ENCODE data around the gene NR3C1. TPM values are rescaled to one million over a fixed set of nuclear protein-coding genes. Genes with fewer than 3 reads are reported as not detected.

The NR3C1 gene
- total RNA-seq, 2 experiments from 2014 or later = 51.2 to 54.0 TPM

DNA sequence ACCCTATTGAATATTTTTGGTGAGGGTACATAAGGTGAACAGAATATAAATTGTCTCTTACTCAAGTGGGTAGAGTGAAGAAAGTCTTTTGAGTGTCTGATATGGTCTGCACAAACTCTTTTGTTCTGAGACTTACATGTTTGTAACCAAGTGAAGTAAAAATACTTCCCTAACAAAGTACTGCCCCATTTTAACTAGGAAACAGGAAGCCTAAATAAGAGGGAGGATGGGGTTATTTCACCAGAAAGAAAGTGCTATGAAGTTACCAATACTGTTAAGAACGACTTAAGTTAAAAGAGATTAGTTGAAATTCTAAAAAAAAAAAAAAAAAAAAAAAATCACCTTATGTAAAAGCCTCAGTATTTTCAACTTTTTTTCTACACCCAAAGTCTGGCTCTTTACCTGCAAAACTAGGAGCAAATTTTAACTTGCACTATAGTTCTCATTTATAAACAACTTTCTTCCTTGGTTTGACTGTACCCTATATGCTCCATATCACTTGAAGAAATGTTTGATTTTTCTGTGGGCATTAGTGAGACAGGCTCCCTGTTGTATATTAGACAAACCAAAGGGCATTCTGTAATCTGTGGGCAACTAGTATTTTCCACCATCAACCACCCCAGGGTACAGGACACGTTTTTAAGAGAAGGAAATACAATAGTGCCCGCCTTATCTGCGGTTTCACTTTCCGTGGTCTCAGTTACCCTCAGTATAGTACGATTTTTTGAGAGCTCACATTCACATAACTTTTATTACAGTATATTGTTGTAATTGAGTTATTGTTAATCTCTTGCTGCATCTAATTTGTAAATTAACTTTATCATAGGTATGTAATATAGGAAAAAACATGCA is 127.7 kb downstream of the NR3C1 start:
- H3K9me3 Mint-ChIP-seq = peaks cover 2% of the 10 kb centered on the region
- no peak overlapping the region for H3K4me3 Mint-ChIP-seq
- no peak for DNase-seq
- H3K27ac Mint-ChIP-seq = no peak overlapping the region
- H3K36me3 Mint-ChIP-seq = peaks cover 19% of the 10 kb centered on the region
- no peaks in the 10 kb centered on the region for H3K27me3 Mint-ChIP-seq
- peaks cover 8% of the 10 kb centered on the region for H3K4me1 Mint-ChIP-seq

DNA sequence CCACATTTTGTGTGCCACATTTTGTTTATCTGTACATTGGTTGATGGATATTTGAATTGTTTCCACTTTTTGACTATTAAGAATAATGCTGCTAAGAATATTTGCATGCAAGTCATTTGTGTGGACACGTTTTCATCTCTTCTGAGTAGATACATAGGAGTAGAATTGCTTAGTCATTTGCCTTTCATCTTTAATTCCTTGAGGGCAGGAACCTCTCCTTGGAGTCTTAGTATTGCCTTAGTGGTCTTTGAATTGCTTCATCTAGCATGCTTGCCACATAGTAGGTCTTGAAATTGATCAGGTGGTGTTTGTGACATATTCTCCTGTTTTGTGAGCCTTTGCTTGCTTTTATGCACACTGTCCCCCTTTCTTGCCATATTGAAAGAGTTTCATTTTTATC is 128.5 kb downstream of the NR3C1 start:
- no peak for DNase-seq
- H3K9me3 Mint-ChIP-seq = peaks cover 3% of the 10 kb centered on the region
- H3K27me3 Mint-ChIP-seq = no peaks in the 10 kb centered on the region
- H3K36me3 Mint-ChIP-seq = peaks cover 18% of the 10 kb centered on the region
- no peak overlapping the region for H3K27ac Mint-ChIP-seq
- H3K4me1 Mint-ChIP-seq = peaks cover 8% of the 10 kb centered on the region
- no peak overlapping the region for H3K4me3 Mint-ChIP-seq

DNA sequence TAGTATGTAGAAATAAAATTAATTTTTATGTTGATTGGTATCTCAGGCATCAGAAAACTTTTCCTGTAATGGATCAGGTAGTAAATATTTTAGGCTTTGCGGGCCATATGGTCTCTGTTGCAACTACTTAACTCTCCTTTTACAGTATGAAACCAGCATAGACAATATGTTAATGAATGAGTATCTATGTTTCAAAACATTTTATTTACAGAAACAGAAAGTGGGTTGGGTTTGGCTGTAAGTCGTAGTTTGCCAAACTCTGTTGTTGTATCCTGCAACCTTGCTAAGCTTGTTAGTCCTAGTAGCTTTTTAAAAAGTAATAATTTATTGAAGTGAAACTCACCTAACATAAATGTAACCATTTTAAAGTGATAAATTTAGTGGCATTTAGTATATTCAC is 132.1 kb downstream of the NR3C1 start:
- H3K27ac Mint-ChIP-seq = no peak overlapping the region
- H3K27me3 Mint-ChIP-seq = no peaks in the 10 kb centered on the region
- H3K4me1 Mint-ChIP-seq = peaks cover 8% of the 10 kb centered on the region
- peaks cover 26% of the 10 kb centered on the region for H3K9me3 Mint-ChIP-seq
- no peak overlapping the region for H3K4me3 Mint-ChIP-seq
- peaks cover 21% of the 10 kb centered on the region for H3K36me3 Mint-ChIP-seq
- DNase-seq = no peak

DNA sequence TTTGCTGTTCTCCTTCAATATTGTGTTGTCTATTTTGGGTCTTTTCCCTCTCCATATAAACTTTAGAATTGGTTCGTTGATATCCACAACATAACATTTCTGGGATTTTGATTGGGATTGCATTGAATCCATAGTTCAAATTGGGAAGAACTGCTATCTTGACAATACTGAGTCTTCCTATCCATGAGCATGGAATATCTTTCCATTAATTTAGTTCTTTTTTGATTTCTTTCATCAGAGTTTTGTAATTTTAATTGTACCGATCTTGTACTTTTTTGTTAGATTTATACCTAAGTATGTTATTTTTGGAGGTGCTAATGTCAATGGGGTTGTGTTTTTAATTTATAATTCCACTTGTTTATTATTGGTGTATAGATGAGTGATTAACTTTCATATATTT is 135.1 kb downstream of the NR3C1 start:
- H3K27me3 Mint-ChIP-seq = no peaks in the 10 kb centered on the region
- H3K9me3 Mint-ChIP-seq = peaks cover 38% of the 10 kb centered on the region
- H3K4me1 Mint-ChIP-seq = no peaks in the 10 kb centered on the region
- peaks cover 17% of the 10 kb centered on the region for H3K36me3 Mint-ChIP-seq
- DNase-seq = no peak
- H3K4me3 Mint-ChIP-seq = no peak overlapping the region
- no peak overlapping the region for H3K27ac Mint-ChIP-seq

DNA sequence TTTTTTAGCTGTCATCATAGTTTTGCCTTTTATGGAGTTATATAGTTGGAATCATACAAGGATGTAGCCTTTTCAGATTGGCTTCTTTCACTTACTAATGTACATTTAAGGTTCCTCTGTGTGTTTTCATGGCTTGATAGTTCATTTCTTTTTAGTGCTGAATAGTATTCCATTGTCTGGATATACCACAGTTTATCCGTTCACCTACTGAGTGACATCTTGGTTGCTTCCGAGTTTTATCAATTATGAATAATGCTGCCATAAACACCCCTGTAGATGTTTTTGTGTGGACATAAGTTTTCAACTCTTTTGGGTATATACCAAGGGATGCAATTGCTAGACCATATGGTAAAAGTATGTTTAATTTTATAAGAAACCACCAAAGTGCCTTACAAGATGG is 136.3 kb downstream of the NR3C1 start:
- DNase-seq = no peak
- no peaks in the 10 kb centered on the region for H3K27me3 Mint-ChIP-seq
- no peak overlapping the region for H3K4me3 Mint-ChIP-seq
- H3K4me1 Mint-ChIP-seq = peaks cover 3% of the 10 kb centered on the region
- peaks cover 13% of the 10 kb centered on the region for H3K36me3 Mint-ChIP-seq
- no peak overlapping the region for H3K27ac Mint-ChIP-seq
- H3K9me3 Mint-ChIP-seq = peaks cover 37% of the 10 kb centered on the region

DNA sequence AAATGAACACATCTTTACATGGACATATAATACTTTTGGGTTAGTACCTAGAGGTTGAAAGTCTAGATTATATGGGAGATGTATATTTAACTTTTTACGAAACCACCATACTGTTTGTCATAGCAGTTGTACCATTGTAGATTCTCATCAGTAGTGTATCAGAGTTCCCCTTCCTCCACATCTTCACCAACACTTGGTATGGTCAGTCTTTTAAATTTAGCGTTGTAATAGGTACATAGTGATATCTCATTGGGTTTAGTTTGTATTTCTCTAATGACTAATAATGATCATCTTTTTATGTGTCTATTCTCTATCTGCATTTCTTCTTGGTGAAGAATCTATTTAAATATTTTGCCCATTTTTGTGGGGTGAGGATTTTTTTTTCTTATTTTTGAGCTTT is 137.5 kb downstream of the NR3C1 start:
- no peak for DNase-seq
- H3K4me3 Mint-ChIP-seq = no peak overlapping the region
- peaks cover 7% of the 10 kb centered on the region for H3K4me1 Mint-ChIP-seq
- no peak overlapping the region for H3K27ac Mint-ChIP-seq
- no peaks in the 10 kb centered on the region for H3K27me3 Mint-ChIP-seq
- peaks cover 40% of the 10 kb centered on the region for H3K9me3 Mint-ChIP-seq
- peaks cover 13% of the 10 kb centered on the region for H3K36me3 Mint-ChIP-seq

DNA sequence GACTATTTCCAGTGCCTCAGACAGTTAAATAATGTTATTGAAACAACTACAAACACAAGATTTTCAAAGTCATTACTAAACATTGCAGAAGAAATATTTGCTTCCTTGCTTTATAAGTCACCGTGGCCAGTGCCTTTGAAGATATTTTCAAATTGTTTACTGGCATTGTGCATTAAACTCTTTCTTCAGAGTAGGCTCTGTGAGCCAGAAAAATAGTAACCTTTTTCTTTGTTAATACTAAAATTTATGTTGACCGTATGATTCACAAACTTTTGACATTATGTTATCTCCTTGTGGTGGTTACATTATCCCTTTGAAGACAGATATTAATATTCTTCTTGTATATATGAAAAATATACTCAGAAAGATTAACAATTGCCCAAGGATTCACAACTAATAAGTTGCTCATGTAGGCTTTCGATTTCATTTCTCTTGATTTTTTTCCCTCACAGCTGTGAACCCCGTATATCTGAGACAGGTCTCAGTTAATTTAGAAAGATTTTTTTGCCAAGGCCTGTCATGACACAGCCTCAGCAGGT is 140.1 kb downstream of the NR3C1 start:
- peaks cover 9% of the 10 kb centered on the region for H3K36me3 Mint-ChIP-seq
- DNase-seq = no peak
- H3K4me3 Mint-ChIP-seq = no peak overlapping the region
- peaks cover 27% of the 10 kb centered on the region for H3K9me3 Mint-ChIP-seq
- H3K27me3 Mint-ChIP-seq = no peaks in the 10 kb centered on the region
- H3K27ac Mint-ChIP-seq = no peak overlapping the region
- H3K4me1 Mint-ChIP-seq = peaks cover 7% of the 10 kb centered on the region

DNA sequence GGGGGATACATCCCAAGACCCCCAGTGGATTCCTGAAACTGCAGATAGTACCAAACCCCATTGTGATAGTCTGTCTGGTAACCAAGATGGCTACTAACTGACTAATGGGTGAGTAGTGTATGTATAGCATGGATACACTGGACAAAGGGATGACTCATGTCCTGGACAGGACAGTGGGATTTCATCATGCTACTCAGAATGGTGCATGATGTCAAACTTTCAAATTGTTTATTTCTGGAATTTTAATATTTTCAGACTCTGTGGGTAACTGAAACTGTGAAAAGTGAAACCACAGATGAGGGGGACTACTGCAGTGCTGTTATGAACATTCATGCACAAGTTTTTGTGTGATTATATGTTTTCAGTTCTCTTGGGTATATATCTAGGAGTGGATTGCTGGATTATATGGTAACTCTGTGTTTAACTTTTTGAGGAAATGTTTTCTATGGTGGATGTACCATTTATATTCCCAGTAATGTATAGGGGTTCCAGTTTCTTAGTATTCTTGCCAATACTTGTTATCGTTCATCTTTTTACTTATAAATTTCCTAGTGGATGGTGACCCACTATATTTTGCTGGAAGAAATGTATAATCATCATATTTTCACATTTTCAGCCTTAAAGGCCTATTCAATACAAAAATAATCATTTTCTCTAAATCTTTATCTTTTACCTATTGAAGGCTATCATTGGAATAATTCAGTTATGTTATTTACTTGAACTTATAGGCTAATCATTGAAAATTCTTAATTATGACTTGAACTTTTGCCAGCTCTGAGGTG is 140.9 kb downstream of the NR3C1 start:
- Mint-ChIP-seq H3K9me3 (peaks cover 22% of the 10 kb centered on the region), H3K4me3 (no peak overlapping the region), H3K36me3 (peaks cover 6% of the 10 kb centered on the region), H3K27me3 (no peaks in the 10 kb centered on the region), H3K27ac (no peak overlapping the region), H3K4me1 (peaks cover 7% of the 10 kb centered on the region)
- no peak for DNase-seq

DNA sequence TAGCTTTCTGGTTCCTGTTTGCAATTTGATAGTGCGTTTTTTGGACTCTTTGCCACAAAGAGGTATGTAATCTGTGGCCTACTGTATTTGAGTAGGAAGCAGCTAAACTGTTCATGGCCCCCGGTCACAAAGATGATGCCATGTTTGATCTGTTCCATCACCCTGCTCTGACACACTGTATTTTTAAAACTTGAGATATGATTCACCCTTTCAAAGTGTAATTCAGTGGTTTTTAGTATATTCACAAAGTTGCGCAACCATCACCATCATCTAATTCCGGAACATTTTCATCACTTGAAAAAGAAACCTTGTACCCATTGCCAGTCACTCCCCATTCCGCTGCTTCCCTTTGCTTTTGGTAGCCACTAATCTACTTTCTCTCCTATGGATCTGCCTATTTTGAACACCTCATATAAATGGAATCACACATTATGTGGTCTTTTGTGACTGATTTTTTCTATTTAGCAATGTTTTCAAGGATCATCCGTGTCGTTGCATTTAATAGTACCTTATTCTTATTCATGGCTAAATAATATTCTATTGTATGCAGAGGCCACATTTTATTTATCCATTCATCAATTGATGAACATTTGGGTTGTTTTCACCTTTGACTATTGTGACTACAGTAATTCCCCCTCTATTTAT is 141.6 kb downstream of the NR3C1 start:
- Mint-ChIP-seq H3K4me1 (peaks cover 7% of the 10 kb centered on the region), H3K4me3 (no peak overlapping the region), H3K36me3 (peaks cover 6% of the 10 kb centered on the region), H3K27ac (no peak overlapping the region), H3K9me3 (peaks cover 20% of the 10 kb centered on the region), H3K27me3 (no peaks in the 10 kb centered on the region)
- DNase-seq = no peak

DNA sequence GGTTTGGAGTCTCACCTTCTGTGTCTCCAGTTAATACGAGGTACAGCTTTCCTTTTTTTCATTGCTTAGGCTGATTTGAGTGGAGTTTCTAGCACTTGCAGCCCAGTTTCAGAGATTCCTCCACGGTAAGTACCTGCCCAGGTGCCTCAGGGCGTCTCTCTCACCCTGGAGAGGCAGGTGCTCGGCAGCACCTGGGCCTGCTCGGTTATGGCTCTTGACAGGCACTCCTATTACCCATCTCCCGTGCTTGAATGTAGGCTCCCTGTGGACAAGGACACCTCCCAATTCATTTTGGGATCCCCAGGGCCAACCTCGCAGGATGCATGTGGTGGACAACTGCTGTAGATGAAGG is 144.3 kb downstream of the NR3C1 start:
- H3K27me3 Mint-ChIP-seq = no peaks in the 10 kb centered on the region
- no peaks in the 10 kb centered on the region for H3K36me3 Mint-ChIP-seq
- peaks cover 3% of the 10 kb centered on the region for H3K9me3 Mint-ChIP-seq
- peaks cover 7% of the 10 kb centered on the region for H3K4me1 Mint-ChIP-seq
- H3K4me3 Mint-ChIP-seq = no peak overlapping the region
- H3K27ac Mint-ChIP-seq = no peak overlapping the region
- DNase-seq = no peak

DNA sequence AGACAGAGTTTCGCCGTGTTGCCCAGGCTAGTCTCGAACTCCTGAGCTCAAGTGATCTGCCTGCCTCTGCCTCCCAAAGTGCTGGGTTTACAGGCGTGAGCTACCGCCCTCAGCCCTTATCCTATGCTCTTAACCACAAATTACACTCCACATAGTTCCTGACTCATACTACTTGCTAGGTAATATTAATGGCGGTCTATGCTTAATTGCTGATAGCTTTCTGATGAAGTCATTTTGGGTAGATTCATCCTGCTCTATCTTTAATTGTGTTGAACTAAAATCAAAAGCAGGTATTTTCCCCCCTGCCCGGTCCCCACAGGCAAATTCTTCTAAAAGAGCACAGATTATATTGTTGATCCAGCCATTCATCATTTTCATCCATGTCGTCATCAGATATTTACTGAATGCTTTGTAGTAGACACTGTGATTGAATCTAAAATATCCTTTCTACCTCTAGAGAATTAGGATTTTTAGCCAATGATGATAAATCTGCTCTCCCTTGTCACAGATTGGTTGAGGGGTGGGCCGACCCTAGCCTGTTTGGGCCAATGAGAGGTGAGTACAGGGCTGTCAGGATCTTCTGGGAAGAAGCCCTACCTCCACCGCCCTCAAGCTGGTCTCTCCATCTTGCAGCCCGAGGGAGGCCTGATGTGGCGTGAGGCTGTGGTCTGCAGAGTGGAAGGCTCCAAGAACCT is 144.8 kb downstream of the NR3C1 start:
- peaks cover 7% of the 10 kb centered on the region for H3K4me1 Mint-ChIP-seq
- no peaks in the 10 kb centered on the region for H3K27me3 Mint-ChIP-seq
- H3K27ac Mint-ChIP-seq = no peak overlapping the region
- no peak overlapping the region for H3K4me3 Mint-ChIP-seq
- H3K36me3 Mint-ChIP-seq = no peaks in the 10 kb centered on the region
- H3K9me3 Mint-ChIP-seq = peaks cover 3% of the 10 kb centered on the region
- DNase-seq = no peak

DNA sequence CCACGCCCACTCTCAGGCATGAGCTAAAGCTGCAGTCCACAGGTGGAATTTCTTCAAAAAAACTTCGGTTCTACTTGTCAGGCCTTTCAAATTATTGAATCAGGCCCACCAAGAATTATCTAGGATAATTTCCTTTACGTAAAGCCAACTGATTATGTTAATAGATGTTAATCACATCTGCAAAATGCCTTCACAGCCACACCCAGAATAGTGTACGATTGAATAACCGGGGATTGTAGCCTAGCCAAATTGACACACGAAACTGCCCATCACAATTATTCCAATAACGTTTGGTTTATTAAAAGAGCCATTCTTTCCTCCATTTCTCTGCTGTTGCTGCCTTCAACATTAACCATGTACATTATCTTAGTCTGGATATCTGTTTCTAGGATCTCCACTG is 148.7 kb downstream of the NR3C1 start:
- H3K9me3 Mint-ChIP-seq = no peaks in the 10 kb centered on the region
- H3K27ac Mint-ChIP-seq = no peak overlapping the region
- no peaks in the 10 kb centered on the region for H3K36me3 Mint-ChIP-seq
- no peaks in the 10 kb centered on the region for H3K4me1 Mint-ChIP-seq
- DNase-seq = no peak
- H3K27me3 Mint-ChIP-seq = no peaks in the 10 kb centered on the region
- H3K4me3 Mint-ChIP-seq = no peak overlapping the region

DNA sequence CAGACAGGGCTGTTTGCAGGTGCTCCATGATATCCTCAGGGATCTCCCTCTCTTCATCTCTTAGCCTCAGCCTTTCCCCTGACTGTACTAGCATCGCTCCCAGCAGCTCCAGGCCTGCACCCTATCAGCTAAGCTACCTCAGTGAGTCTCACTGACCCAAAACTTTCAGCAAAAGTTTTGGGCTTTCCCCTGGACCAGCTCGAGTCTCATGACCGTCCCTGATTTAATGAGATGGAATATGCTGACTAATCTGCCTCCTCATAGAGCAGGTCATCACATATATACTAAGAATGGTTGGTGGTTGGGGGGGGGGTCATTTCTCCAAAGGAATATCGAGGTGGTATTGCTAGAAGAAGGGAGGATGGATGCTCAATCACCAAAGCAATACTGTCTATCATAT is 151.5 kb downstream of the NR3C1 start:
- H3K27me3 Mint-ChIP-seq = no peaks in the 10 kb centered on the region
- no peaks in the 10 kb centered on the region for H3K4me1 Mint-ChIP-seq
- no peak overlapping the region for H3K4me3 Mint-ChIP-seq
- no peaks in the 10 kb centered on the region for H3K9me3 Mint-ChIP-seq
- no peak for DNase-seq
- no peak overlapping the region for H3K27ac Mint-ChIP-seq
- H3K36me3 Mint-ChIP-seq = no peaks in the 10 kb centered on the region

DNA sequence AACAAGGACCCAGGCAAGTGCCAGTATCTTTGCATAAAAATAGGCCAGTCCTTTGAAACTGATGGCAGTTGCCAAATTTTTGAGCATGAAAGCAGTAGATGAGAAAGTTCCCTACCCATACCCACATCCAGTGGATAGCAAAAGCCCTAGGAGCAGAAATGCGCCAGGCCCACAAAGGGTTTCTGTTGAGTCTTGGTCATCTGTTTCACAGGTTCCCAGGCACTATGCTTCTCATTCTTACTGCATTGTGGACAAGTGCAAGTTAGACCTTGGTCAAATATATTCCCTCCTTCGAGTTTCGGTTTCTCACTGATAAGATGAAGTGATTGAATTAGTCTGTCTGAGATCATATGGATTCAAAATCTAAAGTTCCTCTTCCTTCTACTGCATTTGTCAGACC is 152.3 kb downstream of the NR3C1 start:
- H3K4me3 Mint-ChIP-seq = no peak overlapping the region
- DNase-seq = no peak
- H3K9me3 Mint-ChIP-seq = no peaks in the 10 kb centered on the region
- no peaks in the 10 kb centered on the region for H3K27me3 Mint-ChIP-seq
- H3K27ac Mint-ChIP-seq = no peak overlapping the region
- no peaks in the 10 kb centered on the region for H3K4me1 Mint-ChIP-seq
- H3K36me3 Mint-ChIP-seq = no peaks in the 10 kb centered on the region

DNA sequence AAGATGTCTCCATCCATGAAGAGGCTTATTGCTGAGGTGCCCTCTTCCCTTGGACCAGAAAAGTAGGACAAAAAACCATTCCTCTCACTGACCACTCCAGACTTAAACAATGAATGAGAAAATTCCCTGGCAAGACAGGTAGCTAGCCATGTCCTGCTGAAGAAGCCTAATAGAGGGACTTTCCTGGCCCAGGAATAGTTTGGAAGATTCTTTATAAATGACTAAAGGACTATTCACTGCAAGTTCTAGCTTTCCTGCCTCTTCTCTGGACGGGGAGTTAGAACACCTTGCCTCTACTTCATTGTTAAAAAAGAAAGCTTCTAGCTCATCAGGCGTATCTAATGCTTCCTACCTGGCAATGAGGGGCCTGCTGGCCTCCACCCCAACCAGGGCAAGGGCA is 153.6 kb downstream of the NR3C1 start:
- Mint-ChIP-seq H3K27ac (no peak overlapping the region), H3K4me1 (no peaks in the 10 kb centered on the region), H3K27me3 (no peaks in the 10 kb centered on the region), H3K9me3 (peaks cover 2% of the 10 kb centered on the region), H3K4me3 (no peak overlapping the region), H3K36me3 (no peaks in the 10 kb centered on the region)
- DNase-seq = no peak
